ENCODE results near the gene SAMSN1.

DNA sequence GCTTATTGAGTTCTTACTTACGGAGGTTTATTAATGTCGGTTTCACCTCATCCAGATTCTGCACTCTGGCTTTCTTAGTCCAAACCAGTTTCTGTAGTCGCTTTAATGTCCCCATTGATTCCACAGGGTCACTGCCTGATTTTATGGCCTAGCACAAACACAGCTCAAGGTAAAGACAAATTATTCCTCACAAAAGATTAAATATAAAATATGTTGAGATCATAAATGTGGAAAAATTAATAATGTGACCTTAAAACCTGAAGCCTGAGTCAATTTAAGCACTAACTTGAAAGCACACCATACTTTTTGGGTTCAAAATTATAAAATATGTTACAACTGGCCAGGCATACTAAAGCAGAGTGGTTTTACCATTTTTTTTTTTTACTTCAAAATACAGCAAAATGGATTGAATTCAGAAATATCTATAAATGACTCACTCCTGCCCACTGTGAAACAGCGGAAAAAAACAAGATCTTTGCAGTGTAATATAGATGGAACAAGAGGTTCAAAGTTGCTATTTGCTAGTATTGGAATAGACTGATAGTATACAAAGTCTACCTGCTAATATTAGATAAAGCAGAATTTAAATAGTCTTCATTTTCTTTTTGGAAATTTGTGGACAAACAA, 37.6 kb upstream of the SAMSN1 start:
- TF ChIP-seq GATA2 (IDR thresholded peaks at IDR 0.05; ENCODE audit: low read depth, low read length) (no peak), GATA3 (IDR thresholded peaks at IDR 0.05; ENCODE audit: low read depth, low read length) (no peak)
